Thyroid gland (tissue), 4 donors: ENCODE results near the gene NALCN.

Experiments
- CTCF ChIP-seq, 6 experiments: fragments of 200-600 bp in 3 of 6; fragments of 450-650 bp in 3 of 6; sonication (generic) in 3 of 6; IDR thresholded peaks; one replicate each; pipeline ENCODE4 v1.5.1; 2016 to 2019; ENCODE audit warnings: antibody characterized with exemption in 6 of 6, mild to moderate bottlenecking in 2 of 6, inconsistent platforms in 1 of 6, moderate library complexity in 1 of 6
- POLR2A ChIP-seq, 2 donors: fragments of 450-650 bp; IDR thresholded peaks; one replicate each; pipeline ENCODE4 v1.6.1; 2017; ENCODE audit warnings: antibody characterized with exemption in 2 of 2, mild to moderate bottlenecking in 2 of 2, moderate library complexity in 1 of 2

- TF ChIP-seq POLR2A (IDR thresholded peaks at IDR 0.05) (no peak), CTCF (IDR thresholded peaks at IDR 0.05) (no peak)
Observed at GRCh38 chr13:101018720-101019119, 397.6 kb downstream of the NALCN start.
